K562 (cell line): Measurements from ENCODE around the gene SETD3. TPM values are rescaled to one million over a fixed set of nuclear protein-coding genes. Genes with fewer than 3 reads are reported as not detected.

Experiments used
- ETV1 ChIP-seq: fragments of 450-650 bp; conservative IDR thresholded peaks from 2 replicates; pipeline ENCODE4 v1.6.1; 2016; ENCODE audit warnings: missing genetic modification characterization, control low read depth, low read depth, missing compliant biosample characterization
- IFI16 ChIP-seq: fragments of 250-450 bp; sonication (Bioruptor Pico); IDR thresholded peaks from 2 replicates; pipeline ENCODE4 v2.1.2; 2022; ENCODE audit warnings: mild to moderate bottlenecking, inconsistent platforms
- KLF10 ChIP-seq: fragments of 250-450 bp; sonication (Bioruptor Pico); IDR thresholded peaks from 2 replicates; pipeline ENCODE4 v1.6.1; 2021; ENCODE audit warnings: matching md5 sums
- MAZ ChIP-seq, 2 experiments: fragments of 450-650 bp in 1 of 2; sonication (generic) in 1 of 2; formaldehyde crosslinking; IDR thresholded peaks in 1 of 2; conservative IDR thresholded peaks in 1 of 2; 2 replicates each; pipeline versions ENCODE4 v1.4.0 to v1.5.0; 2020; ENCODE audit warnings: mild to moderate bottlenecking in 1 of 2, missing genetic modification reagents in 1 of 2
- MBD2 ChIP-seq: sonication (generic); IDR thresholded peaks from 2 replicates; pipeline ENCODE4 v1.6.1; 2016; ENCODE audit warnings: low read depth, borderline replicate concordance
- NR2F6 ChIP-seq: fragments of 450-650 bp; formaldehyde crosslinking; IDR thresholded peaks from 2 replicates; pipeline ENCODE4 v1.4.0; 2020; ENCODE audit warnings: mild to moderate bottlenecking
- SAP30 ChIP-seq: fragments of 200-600 bp; sonication (generic); IDR thresholded peaks from 2 replicates; pipeline ENCODE4 v1.6.1; 2012; ENCODE audit warnings: borderline replicate concordance, low read depth, mild to moderate bottlenecking, moderate library complexity, low read length, control low read depth, inconsistent platforms; ENCODE audit not compliant: insufficient read depth, poor library complexity, severe bottlenecking
- SNRNP70 ChIP-seq: fragments of 200-400 bp; formaldehyde crosslinking; optimal IDR thresholded peaks from 2 replicates; pipeline ENCODE3; 2017; ENCODE audit warnings: low read depth, low read length
- SREBF2 ChIP-seq: sonication (generic); formaldehyde crosslinking; IDR thresholded peaks from 2 replicates; pipeline ENCODE4 v1.4.0; 2020; ENCODE audit warnings: mild to moderate bottlenecking, missing genetic modification reagents
- STAT5A ChIP-seq: IDR thresholded peaks from 2 replicates; pipeline ENCODE4 v1.6.1; 2012; ENCODE audit warnings: low read length, inconsistent platforms, borderline replicate concordance
- ZNF212 ChIP-seq: fragments of 450-650 bp; formaldehyde crosslinking; IDR thresholded peaks from 2 replicates; pipeline ENCODE4 v1.4.0; 2020; ENCODE audit warnings: mild to moderate bottlenecking
- ZNF217 ChIP-seq: sonication (generic); formaldehyde crosslinking; IDR thresholded peaks from 2 replicates; pipeline ENCODE4 v1.8.0; 2022; ENCODE audit warnings: mild to moderate bottlenecking, missing genetic modification reagents
- ZNF311 ChIP-seq: fragments of 250-450 bp; sonication (Bioruptor Pico); IDR thresholded peaks from 2 replicates; pipeline ENCODE4 v1.4.0; 2020; ENCODE audit warnings: mild to moderate bottlenecking, moderate library complexity
- ZNF75A ChIP-seq: fragments of 450-650 bp; formaldehyde crosslinking; IDR thresholded peaks from 2 replicates; pipeline ENCODE4 v1.4.0; 2020; ENCODE audit warnings: mild to moderate bottlenecking
- ZZZ3 ChIP-seq: fragments of 450-650 bp; IDR thresholded peaks from 2 replicates; pipeline ENCODE4 v1.6.1; 2016; ENCODE audit warnings: antibody characterized with exemption, mild to moderate bottlenecking, moderate library complexity
- polyA plus RNA-seq, 8 experiments: library from polyadenylated mRNA; depleted of rRNA in 4 of 8; stranded (reverse) in 5 of 8; unstranded in 3 of 8; fragments of >200 nt; fragmentation: Nextera tagmentation in 2 of 8; fragmentation: Illumina TruSeq in 1 of 8; extraction: Ambion mirVana in 2 of 8; extraction: Trizol in 1 of 8; gene quantifications; 2 replicates each; pipeline versions ENCODE4 v1.2.1 to v1.2.3, GENCODE V29; 2011 to 2014; ENCODE audit warnings: inconsistent platforms in 1 of 8, missing spikeins in 1 of 8
- total RNA-seq, 7 experiments: library from RNA; depleted of rRNA in 6 of 7; stranded (reverse); fragments of >200 nt in 6 of 7; fragmentation: Illumina TruSeq in 2 of 7; extraction: Trizol in 2 of 7; gene quantifications; 2 replicates each; pipeline versions ENCODE4 v1.2.1 to v1.2.3, GENCODE V29; 2011 to 2021; ENCODE audit warnings: low replicate concordance in 1 of 7
- TF ChIP-seq, protein P1 (sequence below): fragments of 450-650 bp; IDR thresholded peaks from 2 replicates; pipeline ENCODE4 v1.6.1; 2016; ENCODE audit warnings: low read depth
- TF ChIP-seq, protein P2 (sequence below): sonication (generic); IDR thresholded peaks from 2 replicates; pipeline ENCODE4 v1.6.1; 2016
- TF ChIP-seq, protein P3 (sequence below): fragments of 250-450 bp; sonication (Bioruptor Pico); IDR thresholded peaks from 2 replicates; pipeline ENCODE4 v1.8.0; 2022; ENCODE audit warnings: inconsistent platforms, mild to moderate bottlenecking, moderate library complexity, borderline replicate concordance

SETD3 gene
- total and polyA plus RNA-seq, 9 of the 15 experiments (the other 6 are each of a cell fraction or from before 2014, with no cell fraction given): 8.5 to 35.9 (median 26.5) TPM

DNA sequence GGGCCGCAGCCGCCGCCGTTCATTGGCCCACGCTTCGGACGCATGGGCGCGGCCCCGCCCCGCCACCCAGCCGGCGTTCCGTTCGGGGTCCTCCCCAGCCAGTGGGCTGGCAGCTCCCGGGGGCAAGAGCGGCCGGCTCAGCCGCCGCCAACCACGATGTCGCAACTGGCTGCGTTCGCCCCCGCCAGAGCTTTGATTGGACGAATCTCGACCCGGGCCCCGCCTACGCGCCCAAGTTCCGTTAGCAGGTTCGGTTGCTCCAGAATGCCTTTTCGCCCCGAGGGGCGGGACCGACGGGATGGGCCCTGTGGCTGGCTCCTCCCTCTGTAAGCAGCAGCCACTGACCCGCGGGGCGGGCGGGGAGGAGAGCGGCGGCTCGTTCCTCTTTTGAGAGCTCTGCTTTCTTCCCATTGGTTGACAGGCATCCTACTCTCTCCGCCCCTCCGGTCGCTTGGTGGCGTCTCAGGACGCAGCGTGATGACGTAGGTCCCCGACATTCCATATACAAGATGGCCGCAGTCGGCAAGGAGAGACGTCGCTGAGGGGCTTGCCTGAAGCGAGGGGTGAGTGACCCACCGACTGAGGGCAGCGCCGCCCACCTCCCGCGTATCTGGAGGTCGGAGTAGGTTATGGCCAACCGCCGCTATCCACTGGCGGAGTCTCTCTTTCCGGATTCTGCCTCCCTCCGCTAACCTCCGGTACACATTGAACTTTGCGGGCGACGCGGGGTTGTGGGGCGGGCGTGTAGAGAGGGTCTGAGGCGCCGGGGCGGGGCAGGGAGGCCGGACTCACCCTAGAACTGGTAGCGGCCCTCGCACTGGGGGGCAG, 472 bp upstream of the SETD3 start, which contains the start of gene CCNK (continued):
- TF ChIP-seq, protein P1, sequence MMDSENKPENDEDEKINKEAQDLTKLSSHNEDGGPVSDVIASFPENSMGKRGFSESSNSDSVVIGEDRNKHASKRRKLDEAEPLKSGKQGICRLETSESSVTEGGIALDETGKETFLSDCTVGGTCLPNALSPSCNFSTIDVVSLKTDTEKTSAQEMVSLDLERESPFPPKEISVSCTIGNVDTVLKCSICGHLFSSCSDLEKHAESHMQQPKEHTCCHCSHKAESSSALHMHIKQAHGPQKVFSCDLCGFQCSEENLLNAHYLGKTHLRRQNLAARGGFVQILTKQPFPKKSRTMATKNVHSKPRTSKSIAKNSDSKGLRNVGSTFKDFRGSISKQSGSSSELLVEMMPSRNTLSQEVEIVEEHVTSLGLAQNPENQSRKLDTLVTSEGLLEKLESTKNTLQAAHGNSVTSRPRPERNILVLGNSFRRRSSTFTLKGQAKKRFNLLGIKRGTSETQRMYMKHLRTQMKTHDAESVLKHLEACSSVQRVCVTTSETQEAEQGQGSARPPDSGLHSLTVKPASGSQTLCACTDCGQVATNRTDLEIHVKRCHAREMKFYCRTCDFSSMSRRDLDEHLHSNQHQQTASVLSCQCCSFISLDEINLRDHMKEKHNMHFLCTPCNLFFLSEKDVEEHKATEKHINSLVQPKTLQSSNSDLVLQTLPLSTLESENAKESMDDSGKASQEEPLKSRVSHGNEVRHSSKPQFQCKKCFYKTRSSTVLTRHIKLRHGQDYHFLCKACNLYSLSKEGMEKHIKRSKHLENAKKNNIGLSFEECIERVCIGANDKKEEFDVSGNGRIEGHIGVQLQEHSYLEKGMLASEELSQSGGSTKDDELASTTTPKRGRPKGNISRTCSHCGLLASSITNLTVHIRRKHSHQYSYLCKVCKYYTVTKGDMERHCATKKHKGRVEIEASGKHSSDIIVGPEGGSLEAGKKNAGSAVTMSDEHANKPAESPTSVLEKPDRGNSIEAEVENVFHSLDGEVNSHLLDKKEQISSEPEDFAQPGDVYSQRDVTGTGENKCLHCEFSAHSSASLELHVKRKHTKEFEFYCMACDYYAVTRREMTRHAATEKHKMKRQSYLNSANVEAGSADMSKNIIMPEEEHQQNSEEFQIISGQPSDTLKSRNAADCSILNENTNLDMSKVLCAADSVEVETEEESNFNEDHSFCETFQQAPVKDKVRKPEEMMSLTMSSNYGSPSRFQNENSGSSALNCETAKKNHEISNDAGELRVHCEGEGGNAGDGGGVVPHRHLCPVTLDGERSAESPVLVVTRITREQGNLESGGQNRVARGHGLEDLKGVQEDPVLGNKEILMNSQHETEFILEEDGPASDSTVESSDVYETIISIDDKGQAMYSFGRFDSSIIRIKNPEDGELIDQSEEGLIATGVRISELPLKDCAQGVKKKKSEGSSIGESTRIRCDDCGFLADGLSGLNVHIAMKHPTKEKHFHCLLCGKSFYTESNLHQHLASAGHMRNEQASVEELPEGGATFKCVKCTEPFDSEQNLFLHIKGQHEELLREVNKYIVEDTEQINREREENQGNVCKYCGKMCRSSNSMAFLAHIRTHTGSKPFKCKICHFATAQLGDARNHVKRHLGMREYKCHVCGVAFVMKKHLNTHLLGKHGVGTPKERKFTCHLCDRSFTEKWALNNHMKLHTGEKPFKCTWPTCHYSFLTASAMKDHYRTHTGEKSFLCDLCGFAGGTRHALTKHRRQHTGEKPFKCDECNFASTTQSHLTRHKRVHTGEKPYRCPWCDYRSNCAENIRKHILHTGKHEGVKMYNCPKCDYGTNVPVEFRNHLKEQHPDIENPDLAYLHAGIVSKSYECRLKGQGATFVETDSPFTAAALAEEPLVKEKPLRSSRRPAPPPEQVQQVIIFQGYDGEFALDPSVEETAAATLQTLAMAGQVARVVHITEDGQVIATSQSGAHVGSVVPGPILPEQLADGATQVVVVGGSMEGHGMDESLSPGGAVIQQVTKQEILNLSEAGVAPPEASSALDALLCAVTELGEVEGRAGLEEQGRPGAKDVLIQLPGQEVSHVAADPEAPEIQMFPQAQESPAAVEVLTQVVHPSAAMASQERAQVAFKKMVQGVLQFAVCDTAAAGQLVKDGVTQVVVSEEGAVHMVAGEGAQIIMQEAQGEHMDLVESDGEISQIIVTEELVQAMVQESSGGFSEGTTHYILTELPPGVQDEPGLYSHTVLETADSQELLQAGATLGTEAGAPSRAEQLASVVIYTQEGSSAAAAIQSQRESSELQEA: no peak
- no peak for TF ChIP-seq ZNF75A
- TF ChIP-seq STAT5A: no peak
- peak; percentile 76 to 88; a peak in 3 of 4 replicates for TF ChIP-seq MAZ (CRISPR knock-in tag; conservative IDR thresholded peaks at IDR 0.05 in 1 of 2, IDR thresholded peaks at IDR 0.05 in 1 of 2)
- TF ChIP-seq MBD2: peak; percentile 55
- no peak for TF ChIP-seq ZNF217 (CRISPR knock-in tag)
- no peak for TF ChIP-seq SNRNP70
- TF ChIP-seq NR2F6 (CRISPR knock-in tag): no peak
- no peak for TF ChIP-seq ZNF311 (CRISPR knock-in tag)
- peak; percentile 30; the same call in 1 of the 2 replicates for TF ChIP-seq ETV1
- TF ChIP-seq SREBF2 (CRISPR knock-in tag): no peak
- TF ChIP-seq ZNF212 (CRISPR knock-in tag): no peak
- no peak for TF ChIP-seq SAP30
- TF ChIP-seq, protein P2, sequence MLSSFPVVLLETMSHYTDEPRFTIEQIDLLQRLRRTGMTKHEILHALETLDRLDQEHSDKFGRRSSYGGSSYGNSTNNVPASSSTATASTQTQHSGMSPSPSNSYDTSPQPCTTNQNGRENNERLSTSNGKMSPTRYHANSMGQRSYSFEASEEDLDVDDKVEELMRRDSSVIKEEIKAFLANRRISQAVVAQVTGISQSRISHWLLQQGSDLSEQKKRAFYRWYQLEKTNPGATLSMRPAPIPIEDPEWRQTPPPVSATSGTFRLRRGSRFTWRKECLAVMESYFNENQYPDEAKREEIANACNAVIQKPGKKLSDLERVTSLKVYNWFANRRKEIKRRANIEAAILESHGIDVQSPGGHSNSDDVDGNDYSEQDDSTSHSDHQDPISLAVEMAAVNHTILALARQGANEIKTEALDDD: no peak
- no peak for TF ChIP-seq ZZZ3
- no peak for TF ChIP-seq IFI16 (CRISPR knock-in tag)
- TF ChIP-seq, protein P3, sequence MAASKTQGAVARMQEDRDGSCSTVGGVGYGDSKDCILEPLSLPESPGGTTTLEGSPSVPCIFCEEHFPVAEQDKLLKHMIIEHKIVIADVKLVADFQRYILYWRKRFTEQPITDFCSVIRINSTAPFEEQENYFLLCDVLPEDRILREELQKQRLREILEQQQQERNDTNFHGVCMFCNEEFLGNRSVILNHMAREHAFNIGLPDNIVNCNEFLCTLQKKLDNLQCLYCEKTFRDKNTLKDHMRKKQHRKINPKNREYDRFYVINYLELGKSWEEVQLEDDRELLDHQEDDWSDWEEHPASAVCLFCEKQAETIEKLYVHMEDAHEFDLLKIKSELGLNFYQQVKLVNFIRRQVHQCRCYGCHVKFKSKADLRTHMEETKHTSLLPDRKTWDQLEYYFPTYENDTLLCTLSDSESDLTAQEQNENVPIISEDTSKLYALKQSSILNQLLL (CRISPR knock-in tag): no peak
- TF ChIP-seq KLF10: no peak
